OCI-LY1 (cell line): Measurements from ENCODE around the gene TMEM115.

Source experiments
- EZH2 ChIP-seq: fragments of 200-600 bp; sonication (generic), shearing (Covaris generic); IDR thresholded peaks from 2 replicates; pipeline ENCODE4 v1.8.0; 2017; ENCODE audit warnings: borderline replicate concordance, mixed run types, mild to moderate bottlenecking, antibody characterized with exemption, low read length, moderate library complexity, mixed read lengths
- TF ChIP-seq, protein P1 (sequence below): fragments of 200-600 bp; sonication (generic), shearing (Covaris generic); IDR thresholded peaks from 2 replicates; pipeline ENCODE4 v1.5.1; 2017; ENCODE audit warnings: mild to moderate bottlenecking, antibody characterized with exemption, low read length, moderate library complexity, mixed read lengths

DNA sequence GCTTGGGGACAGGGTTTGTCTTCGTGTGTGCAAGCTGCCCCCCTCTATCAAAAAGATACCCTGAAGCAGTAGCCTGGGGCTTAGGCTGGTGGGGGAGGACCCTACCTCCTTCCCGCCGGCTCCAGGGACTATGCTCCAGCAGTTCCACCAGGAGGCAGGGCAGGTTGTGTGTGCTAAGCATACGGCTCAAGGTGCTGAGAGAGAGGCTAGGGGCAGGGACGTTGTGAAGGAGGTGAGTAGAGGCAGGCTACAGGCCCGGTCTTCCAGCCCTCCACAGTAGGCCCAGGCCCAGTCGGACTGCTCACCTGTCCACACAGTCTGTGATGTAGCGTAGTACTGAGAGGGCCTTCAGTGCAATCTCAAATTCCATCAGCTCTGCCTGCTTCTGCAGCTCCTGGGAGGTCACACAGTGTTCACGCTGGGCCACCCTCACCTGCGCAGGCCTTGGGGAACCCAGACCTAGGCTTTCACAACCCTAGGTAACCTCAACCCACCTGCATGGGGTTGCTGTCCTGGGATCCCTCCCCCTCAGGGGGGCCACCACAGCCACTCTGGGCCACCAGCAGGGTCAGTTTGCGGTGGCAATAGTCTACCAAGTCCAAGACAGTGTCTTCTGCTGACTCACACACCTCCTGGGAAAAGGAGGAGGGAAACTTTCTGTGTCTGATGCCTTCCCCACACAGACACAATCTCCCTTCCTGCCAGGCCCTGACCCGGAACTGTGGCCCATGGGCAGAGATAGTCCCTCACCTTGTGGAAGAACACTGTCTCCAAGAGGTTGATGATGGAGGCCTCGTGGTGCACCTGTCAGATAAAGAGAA, 16.3 kb downstream of the TMEM115 start:
- TF ChIP-seq, protein P1, sequence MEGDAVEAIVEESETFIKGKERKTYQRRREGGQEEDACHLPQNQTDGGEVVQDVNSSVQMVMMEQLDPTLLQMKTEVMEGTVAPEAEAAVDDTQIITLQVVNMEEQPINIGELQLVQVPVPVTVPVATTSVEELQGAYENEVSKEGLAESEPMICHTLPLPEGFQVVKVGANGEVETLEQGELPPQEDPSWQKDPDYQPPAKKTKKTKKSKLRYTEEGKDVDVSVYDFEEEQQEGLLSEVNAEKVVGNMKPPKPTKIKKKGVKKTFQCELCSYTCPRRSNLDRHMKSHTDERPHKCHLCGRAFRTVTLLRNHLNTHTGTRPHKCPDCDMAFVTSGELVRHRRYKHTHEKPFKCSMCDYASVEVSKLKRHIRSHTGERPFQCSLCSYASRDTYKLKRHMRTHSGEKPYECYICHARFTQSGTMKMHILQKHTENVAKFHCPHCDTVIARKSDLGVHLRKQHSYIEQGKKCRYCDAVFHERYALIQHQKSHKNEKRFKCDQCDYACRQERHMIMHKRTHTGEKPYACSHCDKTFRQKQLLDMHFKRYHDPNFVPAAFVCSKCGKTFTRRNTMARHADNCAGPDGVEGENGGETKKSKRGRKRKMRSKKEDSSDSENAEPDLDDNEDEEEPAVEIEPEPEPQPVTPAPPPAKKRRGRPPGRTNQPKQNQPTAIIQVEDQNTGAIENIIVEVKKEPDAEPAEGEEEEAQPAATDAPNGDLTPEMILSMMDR, result no peak
- no peak for TF ChIP-seq EZH2
